Kidney (tissue), 14 donors: ENCODE results near the gene KRTAP5-6. TPM values are rescaled to one million over a fixed set of nuclear protein-coding genes. Genes with fewer than 3 reads are reported as not detected.

ENCODE experiments used
- DNase-seq, 5 donors: peaks; one replicate each; pipeline ENCODE4 v3.0.0-alpha.2; 2013 to 2020
- FAIRE-seq: peaks from 2 replicates; lab custom pipeline; 2012; peaks lifted over from hg19 to GRCh38; lab: Jason Lieb, UNC
- H3K27ac ChIP-seq, 2 donors: one replicate each; pipeline ENCODE4 v1.7.0; 2013; ENCODE audit warnings: low read depth in 2 of 2, low read length in 2 of 2, inconsistent platforms in 1 of 2
- H3K27me3 ChIP-seq: one replicate; pipeline ENCODE4 v1.7.1; 2013; ENCODE audit warnings: low read length, inconsistent platforms; ENCODE audit not compliant: control insufficient read depth, insufficient read depth
- H3K36me3 ChIP-seq, 3 donors: one replicate each; pipeline versions ENCODE4 v1.7.0 to v1.7.1; 2013; ENCODE audit warnings: low read length in 3 of 3, control low read depth in 1 of 3, inconsistent platforms in 1 of 3; ENCODE audit not compliant: insufficient read depth in 3 of 3, control insufficient read depth in 2 of 3
- H3K4me1 ChIP-seq, 3 donors: one replicate each; pipeline versions ENCODE4 v1.7.0 to v1.7.1; 2013; ENCODE audit warnings: low read length in 3 of 3, inconsistent platforms in 1 of 3, low read depth in 1 of 3; ENCODE audit not compliant: control insufficient read depth in 2 of 3, insufficient read depth in 2 of 3
- H3K4me3 ChIP-seq, 3 donors: one replicate each; pipeline versions ENCODE4 v1.7.0 to v1.8.1; 2013; ENCODE audit warnings: low read length in 3 of 3, control low read depth in 1 of 3, inconsistent platforms in 1 of 3
- H3K9ac ChIP-seq, 3 donors: one replicate each; pipeline versions ENCODE4 v1.7.0 to v1.7.1; 2013; ENCODE audit warnings: low read length in 3 of 3, control low read depth in 1 of 3, inconsistent platforms in 1 of 3
- H3K9me3 ChIP-seq, 3 donors: one replicate each; pipeline versions ENCODE4 v1.7.0 to v1.7.1; 2013; ENCODE audit warnings: low read length in 3 of 3, control low read depth in 1 of 3, inconsistent platforms in 1 of 3; ENCODE audit not compliant: control insufficient read depth in 2 of 3, insufficient read depth in 1 of 3
- CTCF ChIP-seq: IDR thresholded peaks from 3 replicates; pipeline ENCODE4 v1.5.1; 2012; ENCODE audit warnings: mild to moderate bottlenecking, moderate library complexity, borderline replicate concordance; ENCODE audit not compliant: insufficient read depth; ENCODE audit errors: extremely low read depth
- intact Hi-C: fragments of 100-400 bp; cut with DNase I; formaldehyde crosslinking; loops from one replicate; pipeline ENCODE4 v1.11.1; 2022
- polyA plus RNA-seq: library from polyadenylated mRNA; stranded (reverse); fragments of 350-450 nt; fragmentation: Illumina TruSeq; extraction: RNeasy Lipid Tissue Mini Kit (QIAGEN cat#74804); gene quantifications from one replicate; pipeline ENCODE4 v1.2.3, GENCODE V29; 2014; ENCODE audit warnings: low read depth, low replicate concordance; ENCODE audit not compliant: insufficient read depth
- total RNA-seq: library from RNA; stranded (reverse); fragmentation: NEBNext Ultra II Directional; extraction: Animal tissue kit (Norgen Biotek cat#: 25700); gene quantifications from one replicate; pipeline ENCODE4 v1.2.1, GENCODE V29; 2021
- donor health status: control.
- donor health status: control.
- donor health status: control.
- donor health status: control.
- donor health status: control.
- donor health status: DM: yes; HTN: yes; CAD: no.
- donor health status: Normal renal cell carcinoma (clear cell type).

KRTAP5-6 gene
- total and polyA plus RNA-seq, 2 donors from 2014 or later: not detected

- FAIRE-seq: no peak
- DNase-seq: no peak
These were observed 6.2 kb downstream of the KRTAP5-6 start for GRCh38 chr11:1703146-1703545.

GRCh38 chr11:1705126-1706052, 8.4 kb downstream of the KRTAP5-6 start:
- Histone ChIP-seq H3K27ac (no peak overlapping the region), H3K9ac (no peak overlapping the region), H3K36me3 (no peaks in the 10 kb centered on the region), H3K4me1 (no peaks in the 10 kb centered on the region), H3K9me3 (no peaks in the 10 kb centered on the region), H3K27me3 (no peaks in the 10 kb centered on the region), H3K4me3 (no peak overlapping the region)
- no peak for FAIRE-seq
- intact Hi-C loops: no loop called here
- no peak for TF ChIP-seq CTCF
- peak in 2 of 5 donors; percentile 30 to 35 for DNase-seq

More at GRCh38 chr11:1703146-1703545, 6.2 kb downstream of the KRTAP5-6 start:
- H3K27ac ChIP-seq: no peak overlapping the region
- intact Hi-C loops: no loop called here
- no peaks in the 10 kb centered on the region for H3K9me3 ChIP-seq
- no peaks in the 10 kb centered on the region for H3K27me3 ChIP-seq
- H3K36me3 ChIP-seq: no peaks in the 10 kb centered on the region
- H3K4me3 ChIP-seq: no peak overlapping the region
- no peaks in the 10 kb centered on the region for H3K4me1 ChIP-seq
- no peak for TF ChIP-seq CTCF
- H3K9ac ChIP-seq: no peak overlapping the region

- no peak overlapping the region for H3K4me3 ChIP-seq
- no peaks in the 10 kb centered on the region for H3K36me3 ChIP-seq
- H3K27ac ChIP-seq: no peak overlapping the region
- H3K27me3 ChIP-seq: no peaks in the 10 kb centered on the region
- FAIRE-seq: no peak
- intact Hi-C loops: no loop called here
- H3K4me1 ChIP-seq: no peaks in the 10 kb centered on the region
- peak in 1 of 5 donors; percentile 33 for DNase-seq
- H3K9me3 ChIP-seq: no peaks in the 10 kb centered on the region
- H3K9ac ChIP-seq: no peak overlapping the region
- no peak for TF ChIP-seq CTCF
These were observed 9.8 kb downstream of the KRTAP5-6 start for GRCh38 chr11:1706634-1707400.
